COLO668 (cell line): ENCODE data around the gene COA4.

Experiments
- DNase-seq: peaks from one replicate; lab custom pipeline; 2025; ENCODE audit not compliant: unreplicated experiment; lab: John Stamatoyannopoulos, UW

The COA4 gene

DNA sequence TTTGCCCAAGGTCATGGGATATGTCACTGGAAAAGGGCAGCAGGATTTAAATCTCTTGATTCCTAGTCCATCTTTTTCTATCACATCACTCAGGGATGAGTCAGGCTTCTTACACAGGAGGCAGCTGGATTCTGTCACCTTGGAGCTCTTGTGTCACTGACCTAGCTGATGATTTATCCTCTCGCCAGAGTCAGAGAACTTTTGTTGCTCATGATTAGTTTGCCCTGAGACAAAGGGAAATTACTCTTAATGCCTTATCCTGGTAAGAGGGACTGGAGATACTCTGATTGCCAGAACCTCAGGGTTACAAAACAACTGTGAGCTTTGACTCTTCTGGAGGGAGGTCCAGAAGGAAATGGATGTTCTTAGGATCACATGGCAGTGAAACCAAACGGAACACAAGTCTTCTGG is 10.1 kb downstream of the COA4 start:
- DNase-seq, result no peak

DNA sequence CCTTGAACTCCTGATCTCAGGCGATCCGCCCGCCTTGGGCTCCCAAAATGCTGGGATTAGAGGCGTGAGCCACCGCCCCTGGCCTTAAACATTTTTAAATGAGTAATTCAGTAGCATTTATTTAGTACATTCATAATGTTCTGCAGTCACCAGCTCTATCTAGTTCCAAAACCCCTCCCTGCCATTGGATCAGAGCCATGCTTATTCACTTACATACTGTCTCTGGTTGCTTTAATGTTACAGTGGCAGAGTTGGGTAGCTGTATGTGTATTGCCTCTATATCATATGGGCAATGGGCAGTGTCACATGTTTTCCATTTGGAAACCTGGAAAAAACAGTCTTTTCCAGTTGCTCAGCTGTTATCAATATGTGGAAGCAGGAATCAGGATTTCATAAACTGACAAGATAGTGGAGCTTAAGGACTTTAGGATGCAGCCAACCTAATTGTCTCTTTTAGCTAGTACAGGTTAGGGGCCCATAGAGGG is 10.5 kb downstream of the COA4 start:
- DNase-seq, result no peak

- DNase-seq, result no peak
These were observed 13.7 kb downstream of the COA4 start for GRCh38 chr11:73862986-73863385.

GRCh38 chr11:73860202-73860601 is 16.4 kb downstream of the COA4 start:
- DNase-seq, result no peak

DNA sequence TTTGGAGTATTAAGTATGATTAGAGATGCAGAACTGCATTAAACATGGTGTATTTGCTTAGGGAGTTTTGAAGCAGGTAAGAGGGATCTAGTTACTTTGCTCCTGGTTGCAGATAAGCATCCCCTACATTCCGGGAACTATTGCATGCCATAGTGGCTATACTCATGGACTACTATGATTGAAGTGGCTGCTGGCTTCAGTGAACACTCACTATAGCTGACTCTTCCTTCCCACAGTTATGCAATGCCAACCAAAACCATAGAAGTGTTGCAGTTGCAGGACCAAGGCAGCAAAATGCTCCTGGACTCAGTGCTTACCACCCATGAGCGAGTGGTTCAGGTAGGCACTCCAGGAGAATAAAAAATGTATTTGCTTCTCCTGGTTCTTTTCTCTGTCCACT is 17.0 kb downstream of the COA4 start:
- no peak for DNase-seq

DNA sequence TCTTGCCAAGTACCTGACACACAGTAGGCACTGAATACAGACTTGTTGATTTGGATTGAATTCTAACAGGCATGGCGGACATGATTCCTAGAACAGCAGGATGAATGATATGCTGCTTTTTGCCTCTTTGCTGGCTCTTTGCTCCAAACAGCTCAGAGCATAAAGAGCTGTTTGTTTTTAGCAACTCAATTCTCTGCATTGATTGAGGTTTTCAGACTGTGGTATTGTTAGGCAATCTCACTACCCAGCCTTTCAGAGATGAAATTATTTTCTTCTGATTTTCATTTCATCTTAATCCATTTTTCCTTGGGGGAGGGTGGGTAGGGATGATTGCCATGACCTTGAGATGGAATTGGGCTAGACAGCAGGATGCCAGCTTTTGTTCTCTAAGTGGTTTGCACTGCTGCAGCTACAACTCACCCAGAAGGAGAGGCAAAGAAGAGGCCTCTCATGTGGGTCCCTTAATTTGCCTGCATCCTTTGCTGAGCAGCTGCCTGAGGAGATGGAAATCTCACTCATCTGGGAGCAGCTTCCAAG is 20.5 kb downstream of the COA4 start:
- DNase-seq, result no peak

- no peak for DNase-seq
These were observed 22.0 kb downstream of the COA4 start for GRCh38 chr11:73854680-73855079.

DNA sequence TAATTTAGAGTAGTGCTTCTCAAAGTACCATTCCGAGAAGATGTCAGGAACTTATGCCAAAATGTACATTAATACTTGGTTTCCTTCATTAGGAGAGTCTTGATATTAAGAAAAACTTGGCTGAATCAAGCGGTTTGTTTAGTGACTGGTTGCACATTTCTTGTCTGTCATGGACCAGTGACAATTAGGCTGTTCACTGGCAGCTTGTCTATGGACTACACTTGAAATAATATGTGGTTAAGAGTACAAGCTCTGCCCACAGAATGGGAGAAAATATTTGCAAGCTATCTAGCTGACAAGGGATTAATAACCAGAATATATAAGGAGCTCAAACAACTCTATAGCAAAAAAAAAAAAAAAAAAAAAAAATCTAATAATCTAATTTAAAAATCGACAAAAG is 24.6 kb downstream of the COA4 start:
- DNase-seq, result no peak

DNA sequence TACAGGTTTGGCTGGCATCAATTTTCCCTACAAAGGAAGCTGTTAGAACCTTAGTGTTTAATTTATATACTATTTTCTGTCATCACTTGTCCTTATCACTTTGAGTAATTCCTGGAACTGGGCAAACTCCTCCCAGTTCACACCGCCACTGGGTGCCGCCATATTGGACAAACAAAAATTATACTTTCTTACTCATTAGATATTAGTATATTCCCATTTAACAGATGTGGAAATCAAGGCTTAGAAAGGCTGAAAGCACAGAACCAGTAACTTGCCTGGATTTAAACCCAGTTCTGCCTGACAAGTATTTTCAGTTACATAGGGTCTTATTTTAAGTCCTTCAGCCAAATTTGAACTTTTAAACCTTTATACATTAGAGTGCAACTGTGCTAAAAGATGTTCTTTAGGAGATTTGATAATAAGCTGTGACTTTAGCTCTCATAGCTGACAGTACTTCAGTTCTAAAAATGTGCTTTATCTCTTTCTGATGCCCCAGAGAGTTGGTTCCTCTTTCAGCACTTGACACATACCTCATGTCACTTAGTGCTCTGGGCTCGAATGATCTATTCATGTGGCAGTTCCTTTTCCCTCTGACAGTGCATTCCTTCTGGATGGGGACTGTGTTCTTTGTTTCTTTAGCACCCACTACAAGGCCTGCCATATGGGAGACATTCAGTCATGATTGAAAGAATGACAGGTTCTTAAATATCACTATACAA is 25.4 kb downstream of the COA4 start:
- DNase-seq, result no peak

DNA sequence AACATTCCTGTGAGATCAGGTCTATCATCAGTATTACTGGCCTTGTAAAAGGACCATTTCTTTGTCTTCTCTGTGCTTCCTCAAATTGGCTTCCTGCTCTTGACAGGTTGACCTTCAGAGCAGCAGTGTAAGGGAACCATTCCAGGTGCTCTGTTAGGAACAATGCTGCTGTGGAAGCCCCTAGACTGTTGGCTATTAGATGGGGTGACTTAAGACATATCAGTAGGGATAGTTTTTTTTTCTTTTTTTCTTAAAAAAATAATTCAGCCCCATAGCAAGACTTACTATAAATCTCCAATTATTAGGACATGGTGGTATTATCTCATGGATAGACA is 37.6 kb downstream of the COA4 start:
- DNase-seq, result no peak

DNA sequence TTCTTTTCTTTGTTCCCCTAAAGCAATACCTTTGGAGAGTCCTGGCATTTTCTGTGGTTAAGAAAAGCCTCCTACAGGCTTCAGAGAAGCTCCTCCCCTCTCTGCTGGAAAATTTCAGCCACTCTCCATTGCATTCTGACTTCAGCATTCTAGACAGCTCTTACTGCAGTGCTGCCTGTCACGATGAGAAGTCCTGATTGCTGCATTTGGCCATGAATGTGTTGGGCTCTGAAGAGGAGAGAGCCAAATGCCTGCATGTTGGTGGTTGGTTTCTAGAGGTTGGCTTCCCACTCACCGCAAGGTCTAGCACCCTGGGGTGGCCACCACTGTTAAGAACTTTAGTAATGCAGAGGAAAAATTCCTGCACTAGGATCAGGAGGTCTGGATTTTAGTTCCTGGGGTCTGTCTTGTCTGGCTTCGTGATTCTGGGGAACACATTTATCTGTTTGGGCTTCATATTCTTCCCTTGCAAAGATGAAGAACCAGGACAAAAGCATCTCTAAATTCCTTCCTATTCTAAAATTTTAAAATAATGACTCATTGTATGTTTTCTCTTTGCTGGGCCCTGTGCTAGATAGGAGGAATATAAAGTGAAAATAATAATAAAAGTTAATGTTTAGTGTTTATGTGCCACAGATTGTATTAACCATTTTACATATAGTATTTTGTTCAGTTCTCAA is 38.1 kb downstream of the COA4 start:
- DNase-seq, result no peak

DNA sequence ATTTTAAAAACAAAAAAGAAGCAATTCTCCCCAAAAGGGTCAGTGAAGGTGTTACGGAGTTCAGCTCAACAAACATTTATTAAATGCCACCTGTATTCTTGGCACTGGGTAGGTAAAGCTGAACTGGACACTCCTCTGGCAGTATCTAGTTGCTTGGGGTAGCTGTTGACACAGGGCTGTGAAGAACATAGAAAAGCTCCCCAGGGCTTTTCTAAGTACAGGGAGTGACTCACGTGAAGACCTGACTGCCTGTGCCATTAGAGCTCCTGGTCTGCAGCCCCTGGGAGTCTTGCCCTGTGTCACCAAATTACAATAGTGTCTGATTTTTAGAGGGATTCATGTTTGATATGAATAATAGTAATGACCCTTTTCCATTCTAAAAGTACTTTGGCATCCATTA is 43.6 kb downstream of the COA4 start:
- no peak for DNase-seq

- no peak for DNase-seq
These were observed 46.4 kb downstream of the COA4 start for GRCh38 chr11:73830261-73830660.
